NCI-H2081 treated with DMSO at 0.1 percent for 48 hours (cell line): ENCODE data around the gene PLEKHO2.

Experiments used
- DNase-seq: peaks from one replicate; lab custom pipeline; 2025; lab: John Stamatoyannopoulos, UW

The PLEKHO2 gene

DNA sequence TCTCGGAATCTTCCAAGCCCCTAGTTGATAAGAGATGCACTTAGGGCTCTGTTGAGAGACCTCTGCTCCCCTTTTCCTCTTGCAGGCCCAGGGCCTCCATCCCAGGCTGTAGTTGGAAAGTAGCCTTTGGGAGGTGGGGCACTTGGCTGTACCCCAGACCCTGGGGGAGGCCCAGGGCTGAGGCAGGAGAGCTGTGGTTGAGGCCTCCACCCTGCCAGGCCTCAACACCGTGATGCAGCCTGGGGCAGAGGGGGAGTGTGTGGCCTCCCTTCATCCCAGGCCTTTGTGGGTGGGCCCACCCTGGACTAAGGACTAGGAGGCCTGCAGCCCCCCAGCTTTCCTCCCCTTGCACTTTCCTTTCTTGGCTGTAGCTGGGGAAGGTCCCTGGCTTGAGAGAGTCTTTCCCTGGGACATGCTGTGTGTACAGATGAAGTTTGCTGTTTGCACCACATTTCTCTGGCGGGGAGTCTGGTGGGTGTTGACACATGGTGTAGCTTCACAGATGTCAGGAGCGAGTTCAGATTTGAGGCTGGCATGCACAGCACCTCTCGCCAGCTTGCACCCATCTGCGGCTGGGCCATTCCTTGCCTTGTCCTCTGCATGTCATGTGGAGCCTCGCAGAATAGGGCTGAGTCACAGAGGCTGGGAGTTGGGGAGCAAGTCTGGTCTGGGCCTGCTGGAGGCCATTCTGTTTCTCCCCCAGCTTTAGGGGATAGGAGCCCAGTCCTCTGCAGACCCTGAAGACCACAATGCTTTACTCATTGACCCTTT is 13.7 kb downstream of the PLEKHO2 start:
- DNase-seq: no peak

DNA sequence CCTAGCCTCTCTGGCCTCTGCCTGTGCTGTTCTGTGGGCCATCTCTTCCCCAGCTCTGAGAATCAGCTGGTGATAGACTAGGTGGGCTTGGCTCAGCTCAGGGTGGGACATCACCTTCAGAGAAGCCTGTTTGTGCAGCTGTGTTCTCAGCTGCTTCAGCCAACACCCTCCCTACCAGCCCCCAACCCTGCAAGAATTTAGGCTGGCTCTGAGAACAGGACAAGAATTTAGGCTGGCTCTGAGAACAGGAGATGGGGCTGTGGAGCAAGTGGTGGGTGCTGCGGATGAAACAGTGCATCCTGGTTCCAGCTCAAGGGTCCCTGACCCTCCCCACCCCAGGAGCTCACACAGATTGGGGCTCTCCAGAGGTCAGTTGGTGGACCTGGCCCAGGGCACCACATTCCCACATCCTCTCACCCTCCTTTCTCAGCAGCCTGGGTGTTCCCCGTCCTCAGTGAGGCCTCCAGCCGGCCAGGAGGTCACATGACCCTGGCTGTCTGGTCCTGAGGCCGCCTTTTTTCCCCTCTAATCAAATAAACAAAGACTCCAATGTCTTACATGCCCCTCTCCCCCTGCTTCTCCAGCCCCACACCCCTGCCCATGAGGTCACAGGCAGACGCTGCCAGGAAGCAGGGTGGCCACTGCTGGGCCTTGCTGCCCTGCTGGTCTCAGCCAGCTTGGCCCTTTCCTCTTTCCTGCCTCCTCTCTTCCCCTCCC is 14.9 kb downstream of the PLEKHO2 start:
- DNase-seq: no peak

DNA sequence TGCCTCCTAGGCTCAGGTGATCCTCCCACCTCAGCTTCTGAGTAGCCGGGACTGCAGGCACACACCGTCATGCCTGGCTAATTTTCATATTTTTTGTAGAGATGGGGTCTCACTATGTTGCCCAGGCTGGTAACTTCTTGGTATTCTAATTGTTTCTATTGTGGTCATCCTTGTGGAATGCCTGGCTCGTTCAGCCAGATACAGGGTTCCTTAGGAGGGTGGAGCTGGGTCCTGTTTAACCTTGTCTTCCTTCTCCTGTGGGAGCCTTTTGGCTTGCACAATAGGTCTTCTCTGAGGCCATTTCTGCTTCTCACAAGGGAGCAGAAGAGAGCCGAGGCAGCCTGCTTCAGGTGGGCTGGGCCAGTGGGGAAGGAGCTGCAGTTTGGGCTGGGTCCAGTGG is 15.7 kb downstream of the PLEKHO2 start:
- no peak for DNase-seq

DNA sequence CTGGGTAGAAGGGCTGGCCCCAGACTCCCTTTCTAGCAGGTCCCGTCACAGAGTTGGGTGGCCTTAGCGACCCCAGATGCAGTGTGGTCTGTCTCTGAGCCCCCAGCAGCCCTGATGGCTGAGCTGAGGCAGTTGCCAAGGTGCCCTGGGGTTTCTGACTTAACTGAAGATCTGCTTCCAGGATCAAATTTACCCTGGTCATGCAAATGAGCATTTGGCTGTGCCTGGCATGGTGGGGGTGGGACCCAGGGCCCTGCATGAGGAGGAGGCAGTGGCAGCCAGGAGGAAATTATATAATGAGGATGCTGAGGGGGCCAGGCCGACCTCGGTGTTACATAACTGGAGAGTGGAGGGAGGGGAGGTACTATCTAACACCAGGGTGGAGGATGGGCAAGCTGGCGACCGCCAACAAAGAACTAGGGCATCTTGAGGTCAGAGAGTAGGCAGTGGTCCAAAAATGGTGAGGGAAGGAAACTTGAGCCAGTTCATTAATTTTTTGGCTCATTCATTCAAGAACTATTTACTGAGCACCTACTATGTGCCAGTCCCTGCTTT is 16.4 kb downstream of the PLEKHO2 start:
- no peak for DNase-seq

DNA sequence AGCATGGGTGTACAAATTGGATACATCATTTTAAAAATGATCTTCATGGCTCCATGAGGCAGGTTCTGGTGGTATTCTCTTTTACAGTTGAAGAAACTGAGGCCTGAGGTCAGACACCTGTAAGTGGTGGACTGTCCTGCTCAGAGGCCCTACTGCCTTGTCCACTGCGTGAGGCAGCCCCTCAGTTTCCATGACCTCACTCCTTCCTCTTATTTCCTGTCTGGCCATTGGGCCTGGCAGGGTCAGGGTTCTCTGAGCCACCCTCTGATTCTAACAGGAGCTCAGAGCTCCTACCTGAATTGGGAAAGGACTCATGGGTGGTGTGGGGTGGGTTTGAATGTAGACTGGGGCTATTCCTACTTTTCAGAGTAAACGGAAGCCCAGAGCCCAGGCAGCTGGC is 17.5 kb downstream of the PLEKHO2 start:
- no peak for DNase-seq

DNA sequence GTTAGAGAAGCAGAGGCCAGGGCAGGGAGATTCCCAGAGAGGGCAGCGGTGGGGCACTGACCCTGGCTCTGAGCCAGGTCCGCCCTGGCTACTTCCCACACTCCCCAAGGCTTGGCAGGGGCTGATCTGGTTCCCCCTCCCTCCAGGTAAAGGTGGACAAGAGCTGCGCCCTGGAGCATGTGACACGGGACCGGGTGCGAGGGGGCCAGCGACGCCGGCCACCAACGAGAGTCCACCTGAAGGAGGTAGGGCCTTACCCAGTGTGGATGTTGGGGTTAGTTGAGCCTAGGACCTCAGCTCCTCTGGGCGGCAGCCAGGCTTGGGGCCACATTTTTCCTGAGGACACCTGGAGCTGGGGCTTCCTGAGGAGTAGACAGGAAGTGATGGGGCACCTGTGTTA is 19.6 kb downstream of the PLEKHO2 start:
- no peak for DNase-seq

DNA sequence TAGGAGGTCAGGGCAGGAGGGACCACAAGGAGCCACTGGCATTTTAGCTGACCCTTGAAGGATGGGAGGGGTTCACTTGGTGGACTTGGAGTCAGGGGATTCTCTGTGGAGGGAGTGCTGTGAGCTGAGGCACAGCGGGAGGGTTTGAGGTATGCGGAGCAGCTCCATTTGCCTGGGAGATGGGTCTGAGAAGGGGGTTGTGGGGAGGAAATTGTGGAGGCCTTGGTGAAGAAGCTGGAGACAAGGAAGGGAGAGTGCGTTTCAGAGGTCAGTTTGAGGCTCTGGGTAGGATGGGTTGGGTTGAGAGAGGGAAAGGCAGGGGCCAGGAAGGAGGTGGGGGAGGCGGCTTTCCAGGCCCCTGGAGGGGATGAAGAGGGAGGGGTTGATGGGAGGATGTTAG is 20.2 kb downstream of the PLEKHO2 start:
- no peak for DNase-seq

DNA sequence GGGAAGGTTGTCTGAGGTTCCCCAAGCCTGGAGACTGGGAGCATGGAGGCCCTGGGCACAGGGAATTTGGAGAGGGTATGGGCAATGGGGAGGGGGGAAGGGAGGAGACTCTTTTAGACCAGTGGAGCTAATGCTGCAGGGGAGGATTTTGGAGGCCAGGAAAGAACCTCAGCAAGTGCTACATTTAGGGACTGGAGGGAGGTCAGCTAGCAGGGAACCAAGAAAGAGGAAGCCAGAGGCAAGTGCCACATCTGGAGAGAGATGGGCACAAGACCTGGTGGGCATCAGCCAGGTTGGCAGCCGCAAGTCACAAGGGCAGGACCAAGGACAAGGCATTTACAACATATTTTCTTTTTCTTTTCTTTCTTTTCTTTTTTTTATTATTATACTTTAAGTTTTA is 20.7 kb downstream of the PLEKHO2 start:
- DNase-seq: no peak

DNA sequence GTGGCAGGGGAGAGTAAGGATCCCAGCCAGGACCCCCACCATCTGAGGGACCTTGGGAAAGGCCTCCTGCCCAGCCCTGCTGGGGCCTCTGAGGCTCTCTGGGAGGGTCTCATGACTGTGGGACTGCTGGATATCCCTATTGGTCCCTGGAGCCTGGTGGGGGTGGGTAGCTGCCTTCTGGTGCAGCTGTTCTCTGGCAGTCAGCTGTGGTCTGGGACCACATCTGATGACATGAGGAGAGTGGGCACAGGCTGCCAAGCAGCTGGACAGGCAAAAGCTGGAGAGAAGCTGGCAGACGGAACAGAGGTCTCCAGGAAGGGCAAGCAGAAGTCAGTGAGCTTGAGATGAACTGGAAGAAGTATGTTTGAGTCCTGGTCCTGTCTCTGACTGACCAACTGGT is 22.4 kb downstream of the PLEKHO2 start:
- no peak for DNase-seq

DNA sequence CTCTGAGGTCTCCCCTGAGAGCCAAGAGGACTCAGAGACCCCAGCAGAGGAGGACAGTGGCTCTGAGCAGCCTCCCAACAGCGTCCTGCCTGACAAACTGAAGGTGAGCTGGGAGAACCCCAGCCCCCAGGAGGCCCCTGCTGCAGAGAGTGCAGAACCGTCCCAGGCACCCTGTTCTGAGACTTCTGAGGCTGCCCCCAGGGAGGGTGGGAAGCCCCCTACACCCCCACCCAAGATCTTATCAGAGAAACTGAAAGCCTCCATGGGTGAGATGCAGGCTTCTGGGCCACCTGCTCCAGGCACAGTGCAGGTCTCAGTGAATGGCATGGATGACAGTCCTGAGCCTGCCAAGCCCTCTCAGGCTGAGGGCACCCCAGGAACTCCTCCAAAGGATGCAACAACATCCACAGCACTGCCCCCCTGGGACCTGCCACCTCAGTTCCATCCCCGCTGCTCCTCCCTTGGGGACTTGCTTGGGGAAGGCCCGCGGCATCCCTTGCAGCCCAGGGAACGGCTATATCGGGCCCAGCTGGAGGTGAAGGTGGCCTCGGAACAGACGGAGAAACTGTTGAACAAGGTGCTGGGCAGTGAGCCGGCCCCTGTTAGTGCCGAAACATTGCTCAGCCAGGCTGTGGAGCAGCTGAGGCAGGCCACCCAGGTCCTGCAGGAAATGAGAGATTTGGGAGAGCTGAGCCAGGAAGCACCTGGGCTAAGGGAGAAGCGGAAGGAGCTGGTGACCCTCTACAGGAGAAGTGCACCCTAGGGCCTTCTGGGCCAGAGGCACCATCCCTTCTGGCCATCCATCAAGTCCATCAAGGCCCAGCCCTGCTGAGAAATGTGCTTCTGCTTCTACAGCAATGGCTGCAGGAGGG is 23.6 kb downstream of the PLEKHO2 start:
- no peak for DNase-seq

DNA sequence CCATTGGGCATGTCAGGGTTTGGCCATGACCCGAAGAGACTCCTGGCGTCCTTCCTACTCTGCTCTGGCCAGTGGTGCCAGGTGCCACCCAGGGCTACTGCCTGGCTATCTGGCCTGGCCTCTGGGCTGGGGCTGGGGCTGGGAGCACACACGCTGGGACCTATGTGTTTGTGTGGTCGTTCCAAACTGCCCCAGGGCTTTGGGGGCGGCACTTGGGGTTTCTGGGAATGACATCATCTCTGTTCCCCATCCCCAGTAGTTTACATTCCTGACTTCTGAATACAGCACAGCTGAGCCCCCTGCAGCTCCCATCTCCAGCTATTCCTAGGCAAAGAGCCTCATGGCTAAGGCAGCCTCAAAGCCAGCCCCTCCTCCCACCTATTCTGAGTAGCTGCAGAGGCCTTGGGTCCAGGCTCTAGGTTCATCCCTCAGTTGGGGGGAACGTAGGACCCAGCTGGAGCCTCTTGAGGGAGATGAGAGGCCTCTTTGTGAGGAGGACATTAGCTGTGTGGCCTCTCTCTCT is 24.3 kb downstream of the PLEKHO2 start:
- no peak for DNase-seq

DNA sequence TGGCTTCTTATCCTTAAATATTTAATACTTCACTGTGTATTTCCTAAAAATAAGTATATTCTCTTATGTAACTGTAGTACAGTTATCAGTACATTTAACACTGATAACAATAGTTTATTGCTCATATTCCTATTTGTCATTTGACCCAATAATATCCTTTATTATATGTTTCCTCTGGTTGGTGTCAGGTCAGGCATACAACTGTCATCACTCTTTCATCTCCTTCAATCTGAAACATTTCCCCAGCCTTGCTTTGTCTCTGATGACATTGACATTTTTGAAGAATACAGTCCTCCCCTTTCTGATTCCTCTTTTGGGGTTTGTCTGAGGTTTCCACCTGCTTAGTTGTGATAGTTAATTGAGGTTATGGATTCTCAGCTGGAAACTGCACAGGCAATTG is 27.8 kb downstream of the PLEKHO2 start:
- no peak for DNase-seq

DNA sequence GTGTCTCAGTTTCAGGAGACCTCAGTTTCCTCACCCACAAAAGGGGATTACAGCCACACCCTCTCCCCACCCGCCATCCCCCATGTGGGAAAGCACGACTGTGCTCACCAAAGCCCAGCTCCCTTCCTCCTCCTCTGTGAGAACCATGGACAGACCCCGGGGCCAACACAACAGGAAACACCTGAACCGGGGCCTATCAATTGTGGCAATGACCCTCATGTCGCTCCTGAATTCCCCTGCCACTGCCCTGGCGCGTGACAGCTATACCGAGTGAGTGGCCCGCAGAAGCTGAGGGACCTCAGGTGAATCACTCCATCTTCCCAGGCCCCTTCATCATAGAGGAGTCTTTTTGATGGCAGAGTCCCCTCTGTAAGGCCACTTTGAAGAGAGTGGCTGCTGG is 28.6 kb downstream of the PLEKHO2 start:
- DNase-seq: no peak

DNA sequence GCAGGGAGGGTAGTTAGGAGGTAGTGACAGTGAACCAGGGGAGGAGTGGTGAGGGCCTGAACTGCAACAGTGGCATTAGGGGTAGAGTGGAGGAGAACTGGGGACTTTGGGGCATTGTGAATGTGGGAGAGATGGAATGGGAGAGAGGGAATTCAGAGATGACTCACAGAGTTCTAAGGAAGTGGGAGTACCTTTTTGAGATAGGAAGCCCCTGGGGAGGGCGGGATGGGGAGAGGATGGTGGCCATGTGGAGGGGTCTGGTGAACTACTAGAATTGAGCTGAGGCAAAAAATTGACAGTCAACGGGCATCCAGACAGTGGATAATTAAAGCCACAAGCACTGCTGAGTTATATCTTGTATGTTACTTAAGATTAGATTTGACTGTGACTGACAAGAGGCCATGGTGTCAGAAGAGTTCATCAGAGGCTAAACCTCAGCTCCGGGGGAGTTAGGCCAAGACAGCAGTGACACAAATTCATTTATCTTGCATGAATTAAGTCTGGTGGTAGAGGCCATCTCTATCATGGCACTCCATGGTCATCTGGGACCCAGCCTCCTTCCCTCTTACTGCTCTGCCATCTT is 34.0 kb downstream of the PLEKHO2 start:
- DNase-seq: no peak

DNA sequence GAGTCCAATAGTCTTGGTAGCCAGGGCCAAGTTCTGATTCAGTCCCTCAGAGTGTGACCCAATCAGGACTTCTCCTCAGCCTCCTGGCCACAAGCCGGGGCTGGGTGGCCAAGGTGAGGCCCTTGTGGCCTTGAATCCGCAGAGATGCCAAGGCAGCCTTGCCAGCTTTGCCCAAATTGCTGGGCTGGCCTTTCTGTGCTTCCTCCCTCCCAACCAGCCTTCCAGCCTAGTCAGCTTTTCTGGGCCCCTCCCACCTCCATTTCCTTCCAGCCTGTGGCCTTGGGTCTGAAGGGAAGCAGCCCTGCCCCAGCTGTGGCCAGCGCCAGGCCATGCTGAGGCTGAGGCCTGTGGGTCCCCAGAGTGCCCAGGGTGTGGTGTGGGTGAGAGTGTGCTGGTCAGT is 35.7 kb downstream of the PLEKHO2 start:
- no peak for DNase-seq

DNA sequence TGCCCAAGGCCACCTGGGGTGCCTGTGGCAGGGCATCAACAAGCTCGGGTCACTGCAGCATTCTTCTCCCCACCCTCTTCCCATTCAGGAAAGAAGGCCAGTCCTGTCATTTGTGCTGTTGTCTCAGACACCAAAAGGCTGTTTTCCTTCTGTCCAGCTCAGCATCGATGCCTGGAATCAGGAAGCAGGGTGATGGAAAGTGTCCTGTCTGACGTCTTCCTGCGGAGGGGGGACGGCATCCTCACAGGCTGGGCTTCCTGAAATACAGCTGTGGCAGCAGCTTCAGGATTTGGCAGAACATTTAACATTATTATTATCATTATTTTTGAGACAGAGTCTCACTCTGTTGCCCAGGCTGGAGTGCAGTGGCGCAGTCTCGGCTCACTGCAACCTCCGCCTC is 37.0 kb downstream of the PLEKHO2 start:
- DNase-seq: no peak

DNA sequence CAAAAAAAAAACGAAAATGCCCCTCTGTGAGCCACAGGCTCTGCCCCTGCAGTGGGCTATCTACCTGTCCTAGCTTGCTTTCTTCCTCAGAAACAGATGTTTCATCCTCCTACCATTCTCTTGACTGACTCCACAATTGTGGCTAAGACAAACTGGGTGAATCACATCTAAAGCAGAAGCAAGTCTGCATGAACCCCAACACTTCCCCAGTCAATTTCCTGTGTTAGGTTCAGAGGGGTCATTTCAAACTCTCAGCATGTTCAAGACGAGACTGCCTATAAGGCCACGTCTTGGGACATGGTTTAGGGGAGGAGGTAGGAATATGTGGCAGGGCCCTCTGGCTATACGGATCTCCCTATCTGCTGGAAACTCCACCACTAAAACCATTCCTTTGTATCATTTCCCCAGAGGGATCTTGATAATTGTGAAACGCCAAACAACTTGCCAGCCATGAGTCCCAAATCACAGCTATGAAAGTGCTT is 41.4 kb downstream of the PLEKHO2 start:
- DNase-seq: no peak

DNA sequence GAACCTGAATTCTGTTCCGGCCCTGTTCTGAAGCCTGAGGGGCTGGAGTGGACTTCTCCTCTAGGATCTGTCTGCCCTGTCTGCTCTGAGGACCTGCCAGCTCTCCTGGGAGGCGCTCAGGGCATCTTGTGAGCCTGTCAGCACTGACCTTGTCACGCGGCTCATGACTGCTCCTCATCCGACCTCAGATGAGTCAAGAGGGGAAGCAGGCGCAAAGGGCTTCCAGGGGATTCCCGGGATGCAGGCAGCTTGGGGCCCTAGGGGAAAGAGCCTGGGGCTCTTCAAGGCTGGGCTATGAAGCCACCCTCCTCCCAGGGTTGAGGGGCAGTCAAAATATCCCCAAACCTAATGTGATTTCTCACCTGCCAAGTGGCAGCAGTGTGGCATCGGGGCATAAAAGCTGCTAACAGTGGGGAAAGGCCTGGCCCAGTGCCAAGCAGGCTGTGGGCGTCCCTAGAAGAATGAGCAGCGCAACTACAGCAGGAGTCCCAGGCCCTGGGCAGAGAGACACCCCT is 42.3 kb downstream of the PLEKHO2 start:
- DNase-seq: no peak

DNA sequence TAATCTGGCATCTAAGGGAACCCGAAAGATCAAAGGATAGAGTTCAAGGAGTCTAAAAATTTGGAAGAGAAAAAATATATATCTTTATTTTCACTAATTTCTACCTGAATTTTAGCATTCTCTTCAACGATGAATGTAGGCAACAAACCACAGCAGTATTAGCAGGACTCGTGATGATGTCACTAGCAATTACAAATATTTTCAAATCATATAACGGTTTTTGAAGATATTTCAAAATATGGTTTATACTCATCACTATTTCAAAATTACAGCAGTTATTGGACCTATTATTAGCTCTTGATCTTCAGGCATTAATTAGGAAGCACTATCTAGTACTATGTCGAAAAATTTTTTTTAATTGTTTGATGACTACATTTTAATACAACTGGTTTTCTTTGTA is 43.0 kb downstream of the PLEKHO2 start:
- DNase-seq: no peak

DNA sequence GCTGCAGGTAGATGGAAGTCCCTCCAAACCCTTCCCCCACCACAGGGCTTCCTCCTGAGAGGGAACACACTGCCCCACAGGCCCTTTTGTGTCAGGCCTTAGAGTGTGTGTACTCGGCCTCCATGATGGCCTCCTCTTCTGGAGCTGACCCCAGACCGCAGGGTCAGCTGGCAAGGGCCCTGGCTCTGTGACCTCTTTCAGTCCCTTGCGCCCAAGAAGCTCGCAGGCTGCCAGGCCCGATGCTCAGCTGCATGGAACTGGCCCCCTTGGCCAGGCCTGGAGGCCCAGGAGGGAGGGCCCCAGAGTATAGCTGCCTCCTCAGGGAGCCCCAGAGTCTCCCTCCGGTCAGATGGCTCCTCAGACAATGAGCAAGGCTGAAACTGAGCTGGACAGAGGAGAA is 46.6 kb downstream of the PLEKHO2 start:
- DNase-seq: no peak

DNA sequence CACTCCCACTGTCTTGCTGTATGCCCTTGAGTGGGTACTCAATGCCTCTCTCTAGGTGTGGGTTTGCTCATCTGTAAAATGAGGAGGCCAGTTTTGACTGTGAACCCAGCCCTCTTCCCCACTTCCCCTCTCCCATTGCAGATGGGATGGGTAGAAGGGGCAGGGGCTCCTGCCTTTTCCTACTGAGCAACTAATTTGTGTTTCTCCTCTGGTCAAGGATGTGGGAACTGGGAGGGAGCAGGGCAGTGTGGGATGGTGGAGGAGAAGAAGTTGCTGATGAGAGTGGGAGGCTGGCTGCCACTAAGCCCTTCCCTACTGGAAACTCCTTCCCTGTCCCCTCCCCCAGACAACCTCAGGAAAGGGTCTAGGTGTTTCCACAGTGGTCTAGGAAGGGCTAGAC is 49.8 kb downstream of the PLEKHO2 start:
- no peak for DNase-seq
